Epidermal melanocyte (primary cell): Measurements from ENCODE around the gene CTNNA3.

Experiments used
- DNase-seq: peaks from one replicate; pipeline ENCODE4 v3.0.0; 2011; ENCODE audit warnings: low spot score; ENCODE audit not compliant: insufficient read length

Gene CTNNA3

GRCh38 chr10:66931949-66932343 lies 764.0 kb downstream of the CTNNA3 start:
- DNase-seq: no peak

GRCh38 chr10:66931340-66931948 lies 764.6 kb downstream of the CTNNA3 start:
- DNase-seq: no peak

DNA sequence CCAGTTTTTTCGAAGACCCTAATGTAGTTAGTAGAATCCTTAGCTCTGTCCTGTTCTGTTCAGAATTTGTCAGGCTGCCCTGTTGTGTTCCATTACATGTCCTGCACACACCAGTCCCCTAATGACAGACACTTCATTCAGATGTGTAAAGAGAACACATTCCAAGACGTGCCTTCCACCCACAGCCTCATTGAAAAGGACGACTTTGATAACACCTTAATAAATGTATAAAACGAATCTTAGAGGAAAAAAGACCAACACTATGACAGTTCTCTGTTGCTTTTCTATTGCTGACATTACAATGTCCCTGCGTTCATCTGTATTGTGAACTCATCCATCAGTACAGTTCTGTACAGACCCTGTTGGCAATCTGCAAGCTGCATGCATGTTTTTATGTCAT lies 766.6 kb downstream of the CTNNA3 start:
- no peak for DNase-seq

DNA sequence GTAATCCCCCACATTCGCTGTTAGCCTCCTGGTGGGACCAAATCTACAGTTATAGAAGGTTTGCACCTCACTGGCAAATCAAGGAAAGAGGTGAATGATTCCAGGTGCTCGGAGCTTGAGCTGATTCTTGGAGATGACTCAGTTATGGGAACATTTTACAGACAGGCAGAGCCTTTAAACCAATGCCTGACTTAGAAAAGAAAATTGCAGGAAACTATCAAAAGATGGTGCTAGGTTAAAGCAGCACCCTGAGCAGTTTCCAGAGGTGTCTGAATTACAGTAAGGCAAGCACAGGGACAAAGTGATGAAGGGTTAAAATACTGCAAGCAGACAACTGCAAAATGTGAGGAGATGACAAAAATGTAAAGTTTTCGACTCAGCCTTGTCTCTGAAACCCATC lies 767.2 kb downstream of the CTNNA3 start:
- DNase-seq: no peak

- no peak for DNase-seq
These were observed 767.8 kb downstream of the CTNNA3 start for GRCh38 chr10:66927971-66928770.

- DNase-seq: no peak
These were observed 768.6 kb downstream of the CTNNA3 start for GRCh38 chr10:66927251-66927935.

GRCh38 chr10:66926841-66927240 lies 769.2 kb downstream of the CTNNA3 start:
- no peak for DNase-seq

GRCh38 chr10:66925896-66926715 lies 769.9 kb downstream of the CTNNA3 start, which contains the start of gene LRRTM3:
Gene LRRTM3, plus strand, starts transcription at chr10:66926036.
- DNase-seq: peak; percentile 50

DNA sequence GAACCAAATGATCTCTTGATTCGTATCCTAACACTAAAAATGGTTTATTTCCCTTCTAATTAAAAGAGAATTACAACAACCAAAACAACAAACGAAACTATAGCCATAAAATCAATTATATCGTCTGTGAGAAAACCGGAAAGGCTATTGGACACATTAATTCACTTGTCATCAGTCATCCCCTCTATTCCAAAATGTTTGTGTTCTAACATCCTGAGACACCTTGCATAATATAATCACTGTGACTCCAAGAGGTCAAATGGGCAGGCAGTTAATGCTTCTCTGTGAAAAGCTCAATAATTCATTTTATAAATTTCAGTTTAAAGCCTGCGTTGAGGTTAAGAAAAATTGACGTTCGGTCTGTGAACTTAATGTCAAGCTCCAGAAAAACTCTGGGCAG lies 770.6 kb downstream of the CTNNA3 start:
- no peak for DNase-seq

GRCh38 chr10:66924674-66925345 lies 771.2 kb downstream of the CTNNA3 start:
- DNase-seq: no peak

- no peak for DNase-seq
These were observed 776.7 kb downstream of the CTNNA3 start for GRCh38 chr10:66919248-66919647.

- no peak for DNase-seq
These were observed 778.9 kb downstream of the CTNNA3 start for GRCh38 chr10:66917104-66917503.

- no peak for DNase-seq
These were observed 780.0 kb downstream of the CTNNA3 start for GRCh38 chr10:66916030-66916429.

DNA sequence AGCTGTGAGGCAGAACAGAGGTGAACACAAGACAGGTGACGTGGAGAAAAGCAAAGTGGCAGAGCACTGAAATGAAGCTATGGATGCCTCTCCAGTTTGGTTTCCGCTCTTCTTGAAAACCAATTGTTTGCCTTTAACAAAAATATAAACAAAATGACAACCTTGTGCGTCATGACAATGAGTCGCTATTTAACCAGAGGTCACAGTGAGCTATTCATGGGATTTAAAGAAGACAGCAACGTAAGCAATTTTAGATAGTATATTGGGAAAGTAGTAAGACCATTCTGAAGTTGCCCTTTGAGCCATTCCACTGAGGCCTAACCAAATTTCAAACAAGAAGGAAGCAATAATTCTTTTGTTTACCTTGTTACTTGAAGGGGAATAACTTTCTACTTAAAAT lies 785.3 kb downstream of the CTNNA3 start:
- DNase-seq: no peak

- DNase-seq: no peak
These were observed 803.1 kb downstream of the CTNNA3 start for GRCh38 chr10:66892871-66893270.

DNA sequence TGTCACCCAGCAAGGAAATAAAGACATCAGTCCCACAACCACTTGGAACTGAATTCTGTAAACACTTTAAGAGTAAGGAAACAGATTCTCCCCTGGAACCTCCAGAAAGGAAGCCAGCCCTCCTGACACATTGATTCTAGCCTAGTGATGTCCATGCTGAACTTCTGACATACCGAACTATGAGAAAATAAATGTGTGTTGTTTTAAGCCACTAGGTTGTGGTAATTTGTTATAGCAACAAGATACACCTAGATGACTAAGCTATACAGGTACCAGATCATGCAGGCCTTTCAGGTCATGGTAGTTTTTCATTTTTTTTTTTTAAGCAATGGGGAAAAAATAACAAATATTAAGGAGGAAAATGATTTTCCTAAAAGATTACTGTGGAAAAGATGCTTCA lies 807.8 kb downstream of the CTNNA3 start:
- DNase-seq: no peak

DNA sequence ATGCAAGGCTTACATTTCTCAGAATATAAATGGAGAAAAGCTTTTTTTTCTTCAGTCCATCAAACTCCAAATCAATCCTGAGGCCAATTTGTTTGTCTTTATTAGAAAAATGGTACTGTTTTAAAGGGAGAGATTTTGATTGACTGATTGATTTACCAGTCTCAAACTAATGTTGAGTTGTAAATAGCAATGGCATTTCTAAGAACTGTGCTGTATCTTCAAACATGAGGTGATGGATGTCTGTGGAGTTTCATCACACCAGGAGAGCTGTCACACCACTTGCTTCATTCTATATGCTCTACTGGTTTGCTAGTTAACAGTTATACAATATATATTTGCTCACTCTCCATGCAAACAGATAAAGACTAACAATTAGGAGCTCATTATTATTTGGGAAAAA lies 809.1 kb downstream of the CTNNA3 start:
- DNase-seq: no peak

DNA sequence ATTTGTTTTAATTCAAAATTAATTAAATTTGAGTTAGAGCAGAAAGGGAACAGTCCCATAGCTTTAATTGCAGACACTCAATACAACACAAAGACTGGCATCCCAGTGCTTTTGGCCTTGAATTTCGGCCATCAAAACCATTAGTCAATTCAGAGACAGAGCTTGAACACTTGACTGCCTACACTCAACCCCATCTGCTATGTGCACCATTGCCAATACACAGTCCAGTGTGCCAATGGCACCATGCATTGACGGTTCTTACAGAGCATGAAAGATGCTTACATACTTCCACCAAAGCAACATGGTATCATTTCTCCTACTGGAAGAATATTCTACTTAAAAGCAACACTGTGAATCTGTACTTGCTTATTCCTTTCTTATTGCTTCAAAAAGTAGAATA lies 813.7 kb downstream of the CTNNA3 start:
- no peak for DNase-seq

GRCh38 chr10:66881814-66882213 lies 814.2 kb downstream of the CTNNA3 start:
- DNase-seq: no peak

DNA sequence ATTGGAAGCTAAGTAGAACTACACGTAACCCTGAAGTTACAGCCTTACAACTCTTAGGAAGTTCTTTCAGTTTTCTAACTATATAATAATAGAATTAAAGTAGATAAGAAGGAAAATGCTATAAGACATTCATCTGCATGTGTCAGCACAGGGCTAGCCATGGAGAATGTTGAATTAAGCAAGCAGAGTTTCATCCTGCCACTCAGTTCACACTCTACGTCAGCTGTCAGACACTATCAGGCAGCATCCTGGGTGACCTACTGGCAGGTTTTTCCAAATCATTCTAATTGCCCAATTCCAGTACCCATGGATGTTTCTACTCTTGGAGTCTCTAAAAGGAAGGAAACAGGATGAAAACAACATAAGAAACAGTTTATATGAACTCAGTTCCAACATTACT lies 815.2 kb downstream of the CTNNA3 start:
- DNase-seq: no peak

- DNase-seq: no peak
These were observed 815.7 kb downstream of the CTNNA3 start for GRCh38 chr10:66880292-66880691.
